MCF 10A (cell line): Measurements from ENCODE around the gene NOL7. TPM values are rescaled to one million over a fixed set of nuclear protein-coding genes. Genes with fewer than 3 reads are reported as not detected.

Experiments
- total RNA-seq: library from RNA; stranded (reverse); gene quantifications from 2 replicates; pipeline ENCODE4 v1.2.3, GENCODE V29; 2022

The NOL7 gene
- total RNA-seq, 1 experiment from 2014 or later = 98.5 TPM

Other genes starting within 250 kb of the NOL7 start
- gene GFOD1, start 127.7 kb upstream of the NOL7 start, total RNA-seq = 7.1 and 9.5 TPM in 2 replicates
- 12.8 and 13.2 TPM in 2 replicates for gene SIRT5, start 40.7 kb upstream of the NOL7 start, total RNA-seq
- gene RANBP9, start 96.5 kb downstream of the NOL7 start, total RNA-seq = 42.0 and 48.0 TPM in 2 replicates
- gene MCUR1, start 199.2 kb downstream of the NOL7 start, total RNA-seq = 26.8 and 30.4 TPM in 2 replicates